Lower lobe of right lung (tissue), 2 donors: ENCODE data around the gene NBAS. TPM values are rescaled to one million over a fixed set of nuclear protein-coding genes. Genes with fewer than 3 reads are reported as not detected.

Experiments
- ATAC-seq, 2 donors: fragments of 200-7000 bp; cut with Tn5 transposase; one replicate each; pipeline ENCODE4 v1.9.1; 2020 to 2022; ENCODE audit warnings: mild to moderate bottlenecking in 2 of 2, moderate library complexity in 2 of 2
- DNase-seq: peaks from one replicate; pipeline ENCODE4 v3.0.0-alpha.2; 2020
- H3K27ac ChIP-seq: fragments of 200-600 bp; one replicate; pipeline ENCODE4 v1.8.0; 2022
- H3K27me3 ChIP-seq: fragments of 200-600 bp; one replicate; pipeline ENCODE4 v1.8.0; 2022; ENCODE audit warnings: low read depth
- H3K36me3 ChIP-seq: fragments of 200-600 bp; one replicate; pipeline ENCODE4 v1.8.0; 2022; ENCODE audit warnings: mild to moderate bottlenecking
- H3K4me1 ChIP-seq: fragments of 200-600 bp; one replicate; pipeline ENCODE4 v1.8.0; 2022
- H3K4me3 ChIP-seq: fragments of 200-600 bp; one replicate; pipeline ENCODE4 v1.8.0; 2022; ENCODE audit warnings: mild to moderate bottlenecking
- H3K9me3 ChIP-seq: fragments of 200-600 bp; one replicate; pipeline ENCODE4 v1.8.0; 2022
- CTCF ChIP-seq: fragments of 200-600 bp; IDR thresholded peaks from one replicate; pipeline ENCODE4 v1.8.0; 2022; ENCODE audit warnings: antibody characterized with exemption, mild to moderate bottlenecking
- intact Hi-C: fragments of 100-400 bp; cut with DNase I; formaldehyde crosslinking; loops from one replicate; pipeline ENCODE4 v1.11.0; 2022
- total RNA-seq: library from RNA; stranded (reverse); fragmentation: NEBNext Ultra II Directional; extraction: Animal tissue kit (Norgen Biotek cat#: 25700); gene quantifications from one replicate; pipeline ENCODE4 v1.2.1, GENCODE V29; 2021
- donor health status: DM: no; HTN: yes; CAD: no; lungs with severe emphysema.

Gene NBAS
- total RNA-seq, 1 donor from 2014 or later, result 42.4 TPM

- no peak for ATAC-seq
- no peak for DNase-seq
- H3K27ac ChIP-seq, result no peak overlapping the region
- H3K4me1 ChIP-seq, result no peaks in the 10 kb centered on the region
- H3K4me3 ChIP-seq, result no peak overlapping the region
- no peak for TF ChIP-seq CTCF
- no peaks in the 10 kb centered on the region for H3K9me3 ChIP-seq
- H3K27me3 ChIP-seq, result no peaks in the 10 kb centered on the region
- no peaks in the 10 kb centered on the region for H3K36me3 ChIP-seq
- intact Hi-C loops, result no loop called here
Measured at GRCh38 chr2:15136639-15137038, 424.5 kb downstream of the NBAS start.

- no peaks in the 10 kb centered on the region for H3K9me3 ChIP-seq
- no peaks in the 10 kb centered on the region for H3K27me3 ChIP-seq
- H3K4me3 ChIP-seq, result no peak overlapping the region
- no peaks in the 10 kb centered on the region for H3K36me3 ChIP-seq
- no peak overlapping the region for H3K27ac ChIP-seq
- intact Hi-C loops, result no loop called here
- DNase-seq, result no peak
- no peak for ATAC-seq
- no peak for TF ChIP-seq CTCF
- no peaks in the 10 kb centered on the region for H3K4me1 ChIP-seq
Measured at GRCh38 chr2:15134957-15135356, 426.2 kb downstream of the NBAS start.

- Histone ChIP-seq H3K4me1 (no peaks in the 10 kb centered on the region), H3K27me3 (no peaks in the 10 kb centered on the region), H3K9me3 (no peaks in the 10 kb centered on the region), H3K27ac (no peak overlapping the region), H3K36me3 (no peaks in the 10 kb centered on the region), H3K4me3 (no peak overlapping the region)
- intact Hi-C loops, result no loop called here
- DNase-seq, result no peak
- TF ChIP-seq CTCF, result no peak
- ATAC-seq, result no peak
Measured at GRCh38 chr2:15133461-15133860, 427.7 kb downstream of the NBAS start.

- H3K36me3 ChIP-seq, result no peaks in the 10 kb centered on the region
- ATAC-seq (no peak), DNase-seq (no peak)
- no peak overlapping the region for H3K4me3 ChIP-seq
- H3K27ac ChIP-seq, result no peak overlapping the region
- no peaks in the 10 kb centered on the region for H3K9me3 ChIP-seq
- no peaks in the 10 kb centered on the region for H3K27me3 ChIP-seq
- H3K4me1 ChIP-seq, result no peaks in the 10 kb centered on the region
- TF ChIP-seq CTCF, result no peak
- intact Hi-C loops, result no loop called here
Measured at GRCh38 chr2:15128846-15129245, 432.3 kb downstream of the NBAS start.

- Histone ChIP-seq H3K4me1 (no peaks in the 10 kb centered on the region), H3K27me3 (no peaks in the 10 kb centered on the region), H3K36me3 (no peaks in the 10 kb centered on the region), H3K27ac (no peak overlapping the region), H3K9me3 (no peaks in the 10 kb centered on the region), H3K4me3 (no peak overlapping the region)
- no peak for ATAC-seq
- intact Hi-C loops, result no loop called here
- no peak for TF ChIP-seq CTCF
- no peak for DNase-seq
Measured at GRCh38 chr2:15127876-15128275, 433.3 kb downstream of the NBAS start.

GRCh38 chr2:15127301-15127700 lies 433.8 kb downstream of the NBAS start:
- H3K9me3 ChIP-seq, result no peaks in the 10 kb centered on the region
- intact Hi-C loops, result no loop called here
- no peak overlapping the region for H3K27ac ChIP-seq
- H3K27me3 ChIP-seq, result no peaks in the 10 kb centered on the region
- no peak overlapping the region for H3K4me3 ChIP-seq
- TF ChIP-seq CTCF, result no peak
- ATAC-seq, result no peak
- H3K4me1 ChIP-seq, result no peaks in the 10 kb centered on the region
- H3K36me3 ChIP-seq, result no peaks in the 10 kb centered on the region
- DNase-seq, result no peak
